H1 (cell line): Measurements from ENCODE around the gene ABCC11. TPM values are rescaled to one million over a fixed set of nuclear protein-coding genes. Genes with fewer than 3 reads are reported as not detected.

Source experiments
- ATF3 ChIP-seq: IDR thresholded peaks from 2 replicates; pipeline ENCODE4 v1.6.1; 2011; ENCODE audit warnings: low read depth, mild to moderate bottlenecking, low read length; ENCODE audit not compliant: insufficient read depth
- BCL11A ChIP-seq, 2 experiments: IDR thresholded peaks; one replicate each; pipeline ENCODE4 v1.6.1; 2011; ENCODE audit warnings: low read depth in 2 of 2, low read length in 2 of 2, mild to moderate bottlenecking in 2 of 2
- BRCA1 ChIP-seq: IDR thresholded peaks from 2 replicates; pipeline ENCODE4 v1.6.1; 2012; ENCODE audit warnings: low read depth, low read length, improper control_type of control experiment
- CBX8 ChIP-seq: fragments of 300-800, 300-1000 bp; sonication (generic); IDR thresholded peaks from 2 replicates; pipeline ENCODE4 v1.7.1; 2016; ENCODE audit warnings: low read depth, low read length, borderline replicate concordance
- CEBPB ChIP-seq: IDR thresholded peaks from 2 replicates; pipeline ENCODE4 v1.6.1; 2012; ENCODE audit warnings: low read depth, low read length
- CTBP2 ChIP-seq: IDR thresholded peaks from 2 replicates; pipeline ENCODE4 v1.7.0; 2011; ENCODE audit warnings: borderline replicate concordance, mild to moderate bottlenecking, moderate library complexity, mixed read lengths, low read length; ENCODE audit not compliant: insufficient read depth, insufficient read length
- EGR1 ChIP-seq: IDR thresholded peaks from 2 replicates; pipeline ENCODE4 v1.6.1; 2011; ENCODE audit warnings: low read depth, low read length, borderline replicate concordance
- FOSL1 ChIP-seq: IDR thresholded peaks from 2 replicates; pipeline ENCODE4 v1.6.1; 2011; ENCODE audit warnings: mild to moderate bottlenecking, low read depth, low read length, moderate library complexity; ENCODE audit not compliant: insufficient read depth
- GTF2F1 ChIP-seq: IDR thresholded peaks from 2 replicates; pipeline ENCODE4 v1.6.1; 2012; ENCODE audit warnings: low read depth, low read length, improper control_type of control experiment, borderline replicate concordance
- HDAC2 ChIP-seq, 2 experiments: fragments of 300-600 bp in 1 of 2; sonication (generic) in 1 of 2; IDR thresholded peaks; 2 replicates each; pipeline ENCODE4 v1.6.1; 2011 to 2012; ENCODE audit warnings: low read depth in 2 of 2, low read length in 2 of 2, mild to moderate bottlenecking in 2 of 2, moderate library complexity in 2 of 2, borderline replicate concordance in 1 of 2, inconsistent platforms in 1 of 2
- JUND ChIP-seq: IDR thresholded peaks from 2 replicates; pipeline ENCODE4 v1.6.1; 2011; ENCODE audit warnings: mild to moderate bottlenecking, improper control_type of control experiment, low read length
- KDM1A ChIP-seq: fragments of 200-600, 300-600 bp; sonication (generic); IDR thresholded peaks from 2 replicates; pipeline ENCODE4 v1.7.1; 2016; ENCODE audit warnings: mild to moderate bottlenecking, low read length, borderline replicate concordance
- MAFK ChIP-seq: IDR thresholded peaks from 2 replicates; pipeline ENCODE4 v1.6.1; 2012; ENCODE audit warnings: low read depth, mild to moderate bottlenecking, improper control_type of control experiment, low read length
- MAX ChIP-seq: IDR thresholded peaks from 2 replicates; pipeline ENCODE4 v1.6.1; 2012; ENCODE audit warnings: inconsistent platforms
- NANOG ChIP-seq: IDR thresholded peaks from 2 replicates; pipeline ENCODE4 v1.6.1; 2011; ENCODE audit warnings: low read length, low read depth, mild to moderate bottlenecking, inconsistent platforms; ENCODE audit not compliant: insufficient read depth, poor library complexity, severe bottlenecking
- SAP30 ChIP-seq: fragments of 300-600 bp; sonication (generic); IDR thresholded peaks from 2 replicates; pipeline ENCODE4 v1.7.1; 2012; ENCODE audit warnings: low read length, moderate library complexity, mild to moderate bottlenecking, inconsistent platforms; ENCODE audit not compliant: insufficient read depth, insufficient replicate concordance
- SP1 ChIP-seq: IDR thresholded peaks from 2 replicates; pipeline ENCODE4 v1.6.1; 2011; ENCODE audit warnings: low read depth, low read length
- TAF7 ChIP-seq: optimal IDR thresholded peaks from 2 replicates; pipeline ENCODE3; 2011; ENCODE audit warnings: low read depth, mild to moderate bottlenecking, inconsistent platforms, low read length, moderate library complexity, borderline replicate concordance
- TBP ChIP-seq: IDR thresholded peaks from 2 replicates; pipeline ENCODE4 v1.6.1; 2011; ENCODE audit warnings: low read depth, low read length, improper control_type of control experiment
- TCF12 ChIP-seq: IDR thresholded peaks from 2 replicates; pipeline ENCODE4 v1.6.1; 2011; ENCODE audit warnings: low read depth, mild to moderate bottlenecking, low read length
- TEAD4 ChIP-seq: IDR thresholded peaks from 2 replicates; pipeline ENCODE4 v1.6.1; 2012; ENCODE audit warnings: low read depth, low read length, inconsistent platforms, mixed read lengths
- polyA plus RNA-seq, 7 experiments: library from polyadenylated mRNA; depleted of rRNA in 3 of 7; stranded (reverse) in 5 of 7; unstranded in 2 of 7; fragments of >200 nt in 5 of 7; fragments of 200-250 nt in 2 of 7; gene quantifications; 1 replicate in 5 of 7; 2 replicates in 1 of 7; 4 replicates in 1 of 7; pipeline versions ENCODE4 v1.2.1 to v1.2.3, GENCODE V29; 2011 to 2013; ENCODE audit warnings: missing spikeins in 2 of 7, mixed read lengths in 2 of 7
- total RNA-seq: library from RNA; stranded (reverse); fragmentation: NEBNext Ultra II Directional; extraction: Animal tissue kit (Norgen Biotek cat#: 25700); gene quantifications from 2 replicates; pipeline ENCODE4 v1.2.1, GENCODE V29; 2021

Gene ABCC11
- total and polyA plus RNA-seq, 2 of the 8 experiments (the other 6 are each of a cell fraction or from before 2014, with no cell fraction given), result 0.06 TPM; not detected in 1

GRCh38 chr16:48244080-48244862 is 3.1 kb downstream of the ABCC11 start, which contains the start of gene LONP2 (continued):
- peak in 1 of 2 experiments; percentile 44; a peak in 1 of 4 replicates for TF ChIP-seq HDAC2 (IDR thresholded peaks at IDR 0.05; ENCODE audit: borderline replicate concordance in 1 of 2, low read depth in 2 of 2, low read length in 2 of 2)
- TF ChIP-seq BRCA1, result no peak
- no peak for TF ChIP-seq JUND
- no peak for TF ChIP-seq TEAD4
- TF ChIP-seq FOSL1, result no peak
- no peak for TF ChIP-seq BCL11A (IDR thresholded peaks at IDR 0.05; ENCODE audit: low read depth in 2 of 2, low read length in 2 of 2)
- no peak for TF ChIP-seq CEBPB
- no peak for TF ChIP-seq TAF7
- no peak for TF ChIP-seq MAX
- no peak for TF ChIP-seq GTF2F1
- TF ChIP-seq NANOG, result no peak
- no peak for TF ChIP-seq KDM1A
- no peak for TF ChIP-seq ATF3
- TF ChIP-seq CTBP2, result no peak
- no peak for TF ChIP-seq SAP30
- TF ChIP-seq SP1, result no peak
- TF ChIP-seq MAFK, result no peak
- no peak for TF ChIP-seq TCF12
- peak; percentile 96 for TF ChIP-seq EGR1
- peak; percentile 49; the same call in 1 of the 2 replicates for TF ChIP-seq TBP
- no peak for TF ChIP-seq CBX8
